Stimulated activated CD4-positive, alpha-beta T cell treated with anti-CD3 and anti-CD28 coated beads, Interleukin-1b, Interleukin-23, amount 100 ng/mL, for 4 hours (primary cell): ENCODE results near the gene DNASE1L1.

Experiments
- DNase-seq, 2 donors: peaks; one replicate each; pipeline ENCODE4 v3.0.0-alpha.2; 2020; ENCODE audit warnings: low read depth in 2 of 2

The DNASE1L1 gene

DNA sequence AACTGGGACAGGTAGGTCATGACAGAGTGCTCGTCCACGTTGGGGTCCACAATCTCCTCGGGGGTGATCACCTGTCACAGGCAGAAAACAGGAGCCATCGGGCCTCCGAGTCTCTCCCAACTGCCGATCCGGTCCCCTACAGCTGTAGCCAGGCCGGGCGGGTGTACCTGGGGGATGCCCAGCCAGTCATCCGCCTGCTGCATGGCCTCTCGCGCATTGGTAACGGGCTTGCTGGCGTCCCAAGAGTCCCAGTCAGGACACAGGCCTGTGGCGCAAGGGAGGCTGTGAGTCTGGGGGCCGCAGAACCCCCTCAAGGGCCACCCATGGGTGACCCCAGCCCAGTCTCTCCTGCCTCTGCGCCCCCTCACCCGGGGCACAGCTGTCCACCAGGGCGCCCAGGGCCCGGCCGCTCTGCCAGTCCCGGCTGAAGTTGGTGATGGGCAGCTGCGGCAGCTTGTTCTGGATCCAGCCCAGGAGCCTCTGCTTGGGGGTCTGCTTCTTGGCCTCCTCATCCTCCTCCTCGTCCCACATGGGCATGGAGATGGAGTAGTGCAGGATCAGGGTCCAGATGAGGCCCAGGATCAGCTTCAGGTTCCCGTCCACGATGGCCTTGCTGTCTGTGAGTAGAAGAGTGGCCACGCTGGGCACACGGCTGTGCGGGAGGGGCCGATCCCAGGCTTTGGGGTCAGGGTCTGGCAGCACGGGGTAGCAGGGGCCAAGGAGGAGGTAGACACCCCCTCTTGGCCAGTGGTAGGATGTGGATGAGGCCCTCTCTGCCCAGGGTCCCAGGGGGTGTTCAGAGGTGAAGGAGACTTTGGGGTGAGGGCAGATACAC is 41.4 kb downstream of the DNASE1L1 start:
- no peak for DNase-seq

DNA sequence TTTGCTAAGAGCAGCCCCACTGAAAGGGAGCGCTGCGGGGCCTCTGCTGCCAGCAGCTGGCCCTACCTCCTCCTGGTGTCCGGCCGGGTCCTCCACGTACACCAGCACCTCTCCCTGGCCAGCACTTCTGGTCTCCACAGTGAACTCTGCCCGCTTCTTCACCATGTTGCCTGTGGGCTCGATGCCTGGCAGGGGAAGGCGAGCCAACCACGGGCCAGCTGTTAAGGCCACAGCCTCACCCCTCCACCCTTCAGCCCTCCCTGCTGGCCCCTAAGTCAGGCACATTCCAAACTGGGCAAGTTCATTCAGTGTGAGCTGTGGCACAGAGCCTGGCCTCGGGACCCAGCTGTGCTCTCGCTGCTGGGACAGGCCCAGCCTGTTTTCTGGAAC is 42.4 kb downstream of the DNASE1L1 start:
- no peak for DNase-seq

DNA sequence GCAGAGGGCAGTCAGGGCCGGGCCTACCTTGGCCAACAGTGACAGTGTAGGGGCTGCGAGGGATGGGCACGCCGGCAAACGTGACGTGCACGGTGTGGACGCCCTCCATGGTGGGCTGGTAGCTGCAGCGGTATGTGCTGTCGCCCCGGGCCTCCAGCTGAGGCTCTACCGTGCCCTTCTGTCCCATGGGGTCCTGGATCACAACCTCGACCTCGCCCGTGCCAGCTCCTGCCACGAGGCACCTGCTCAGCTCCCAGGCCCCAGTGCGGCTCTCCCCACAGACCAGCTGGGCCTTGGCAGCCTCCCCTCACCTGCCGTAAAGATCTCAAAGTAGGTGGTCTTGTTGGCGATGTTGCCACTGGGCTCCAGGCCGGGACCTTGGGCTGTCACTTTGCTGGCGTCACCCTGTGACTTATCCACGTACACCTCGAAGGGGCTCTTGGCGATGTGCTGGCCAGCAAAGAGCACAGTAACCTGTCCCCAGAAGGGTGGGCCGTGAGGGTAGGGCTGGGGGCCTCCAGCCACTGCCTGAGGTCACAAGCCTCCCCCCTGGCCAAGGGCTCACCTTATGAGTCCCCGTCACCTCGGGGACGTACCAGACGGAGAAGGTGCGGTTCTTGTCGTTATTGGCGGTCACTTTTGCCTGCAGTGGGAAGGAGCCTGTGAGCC is 42.9 kb downstream of the DNASE1L1 start:
- DNase-seq = no peak

DNA sequence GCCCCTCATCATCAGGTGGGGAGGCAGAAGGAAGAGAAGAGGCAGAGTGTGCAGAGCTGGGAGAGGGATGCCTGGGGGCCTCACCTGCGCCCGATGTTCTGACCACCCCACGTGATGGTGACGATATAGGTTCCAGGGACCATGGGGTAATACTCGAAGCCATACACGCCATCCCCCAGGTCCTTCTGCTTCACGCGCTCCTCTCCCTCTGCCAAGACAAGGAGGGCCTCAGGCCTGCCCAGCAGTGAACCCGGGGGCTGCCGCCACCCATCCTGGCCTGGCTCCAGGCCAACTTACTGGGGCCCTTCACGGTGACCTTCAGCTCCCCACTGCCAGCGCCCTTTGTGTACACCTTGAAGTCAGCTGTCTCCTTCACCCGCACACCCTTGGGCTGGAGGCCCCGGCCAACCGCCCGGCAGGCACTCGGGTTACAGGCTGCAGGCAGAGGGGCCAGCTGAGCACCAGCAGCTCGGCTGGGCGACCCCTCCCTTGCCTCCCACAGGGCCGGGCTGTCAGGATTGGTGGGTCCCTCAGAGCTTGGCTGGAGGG is 43.9 kb downstream of the DNASE1L1 start:
- no peak for DNase-seq

DNA sequence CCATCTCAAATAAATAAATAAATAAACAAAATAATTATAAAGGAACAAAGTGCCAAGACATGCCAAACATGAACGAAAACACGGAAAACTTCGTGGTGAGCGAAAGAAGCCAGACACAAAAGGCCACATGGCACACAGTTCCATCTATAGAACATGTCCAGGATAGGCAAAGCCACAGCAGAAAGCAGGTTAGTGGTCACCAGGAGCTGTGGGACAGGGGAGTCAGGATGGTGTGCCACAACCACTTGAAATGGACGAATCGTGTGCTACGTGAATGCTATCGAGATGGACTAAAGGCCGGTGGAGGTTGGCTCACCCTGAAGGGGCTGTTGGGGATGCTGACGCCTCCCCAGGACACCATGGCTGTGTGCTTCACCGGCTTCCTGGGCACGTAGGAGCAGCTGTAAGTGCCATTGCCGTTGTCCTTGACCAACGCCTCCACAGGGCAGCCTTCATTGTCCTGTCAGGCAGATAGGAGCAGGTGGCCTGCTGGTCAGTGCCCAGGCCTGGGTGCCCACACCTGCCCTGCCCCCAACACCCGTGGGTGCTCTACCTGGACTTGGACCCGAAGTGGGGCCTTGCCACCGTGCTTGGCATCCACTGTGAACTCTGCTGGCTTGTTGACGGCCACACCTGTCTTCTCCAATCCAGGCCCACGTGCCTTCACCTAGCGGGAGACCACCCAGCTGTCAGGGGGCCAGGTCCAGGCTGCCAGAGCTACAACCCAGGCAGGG is 45.2 kb downstream of the DNASE1L1 start:
- no peak for DNase-seq

DNA sequence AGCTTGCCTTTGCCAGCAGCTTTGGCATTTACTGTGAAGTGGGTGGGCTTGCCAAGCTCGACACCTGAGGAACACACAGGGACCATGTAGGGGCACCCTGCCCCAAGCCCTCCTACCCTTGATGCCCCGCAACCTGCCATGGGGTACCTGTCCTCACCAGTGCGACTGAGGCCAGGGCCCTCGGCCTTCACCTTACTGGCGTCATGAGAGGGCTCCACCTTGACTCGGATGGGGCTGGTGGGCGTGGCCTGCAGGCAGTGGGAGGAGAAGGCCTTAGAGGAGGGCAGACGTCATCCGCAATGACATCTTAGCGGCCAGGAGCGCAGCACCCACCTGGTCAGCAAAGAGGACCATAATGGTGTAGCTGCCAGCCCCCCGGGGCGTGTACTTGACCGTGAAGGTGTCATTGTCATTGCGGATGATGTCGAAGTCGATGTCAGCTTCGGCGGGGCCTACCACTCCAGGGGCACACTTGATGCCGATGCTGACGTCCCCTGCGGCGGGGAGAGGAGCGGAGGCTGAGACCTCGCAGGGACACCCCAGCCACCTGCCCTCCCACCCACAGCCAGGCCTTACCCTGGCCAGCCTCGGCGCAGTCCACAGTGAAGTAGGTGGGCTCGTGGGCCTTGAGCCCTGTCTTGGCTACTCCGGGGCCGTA is 46.8 kb downstream of the DNASE1L1 start:
- no peak for DNase-seq

DNA sequence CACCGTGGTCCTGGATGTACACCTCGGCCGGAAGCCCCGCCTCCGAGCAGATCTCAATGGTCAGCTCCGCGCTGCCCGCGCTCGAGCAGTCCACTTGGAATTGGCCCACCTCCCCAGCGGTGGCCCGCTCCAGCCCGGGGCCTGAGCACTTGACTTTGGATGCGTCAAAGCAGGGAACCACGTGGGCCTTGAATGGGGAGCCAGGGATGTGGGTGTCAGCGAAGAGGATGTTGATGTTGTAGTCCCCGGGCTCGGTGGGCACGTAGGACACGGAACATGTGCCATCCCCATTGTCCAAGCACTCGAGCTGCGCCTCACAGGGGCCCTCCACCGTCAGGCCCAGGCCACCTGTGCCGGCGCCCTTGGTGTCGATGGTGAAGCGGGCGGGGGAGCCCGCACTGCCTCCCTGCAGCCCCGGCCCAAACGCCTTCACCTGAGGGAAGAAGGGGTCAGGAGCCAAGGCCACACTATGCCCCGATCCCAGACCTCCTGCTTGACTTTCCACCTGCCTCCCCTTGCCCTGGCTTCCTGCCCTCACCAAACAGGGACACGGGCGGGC is 48.8 kb downstream of the DNASE1L1 start:
- DNase-seq = no peak

DNA sequence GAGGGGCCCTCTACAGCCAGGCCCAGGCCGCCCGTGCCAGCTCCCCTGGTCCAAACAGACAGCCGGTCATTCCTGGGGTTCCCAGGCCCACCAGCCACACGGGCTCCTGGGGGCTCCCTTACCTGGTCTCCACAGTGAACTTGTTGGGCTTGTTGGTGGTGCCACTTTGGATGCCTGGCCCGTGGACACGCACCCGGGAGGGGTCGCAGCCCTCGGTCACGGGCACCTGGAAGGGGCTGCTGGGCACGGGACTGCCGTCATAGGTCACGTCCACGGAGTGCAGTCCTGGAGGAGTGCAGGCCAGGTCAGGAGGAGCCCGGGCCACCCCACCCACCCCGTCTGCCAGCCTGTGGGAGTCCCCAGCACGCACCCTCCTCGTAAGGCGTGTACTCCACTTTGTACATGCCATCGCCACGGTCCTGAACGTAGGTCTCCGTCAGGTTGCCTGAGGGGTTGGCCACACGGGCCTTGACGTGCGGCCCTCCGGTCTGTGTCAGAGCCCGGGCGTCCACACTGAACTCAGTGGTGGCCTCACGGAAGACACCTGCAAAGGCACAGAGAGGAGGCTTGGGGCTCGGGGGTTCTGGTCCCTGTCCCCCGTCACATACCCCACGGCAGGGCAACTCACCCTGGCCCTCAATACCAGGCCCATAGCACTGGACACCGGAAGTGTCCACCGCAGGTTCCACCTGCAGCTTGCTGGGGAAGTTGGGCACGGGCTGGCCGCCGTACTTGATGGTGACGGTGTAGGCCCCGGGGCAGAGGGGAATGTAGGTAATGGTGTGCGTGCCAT is 49.5 kb downstream of the DNASE1L1 start:
- DNase-seq = no peak

DNA sequence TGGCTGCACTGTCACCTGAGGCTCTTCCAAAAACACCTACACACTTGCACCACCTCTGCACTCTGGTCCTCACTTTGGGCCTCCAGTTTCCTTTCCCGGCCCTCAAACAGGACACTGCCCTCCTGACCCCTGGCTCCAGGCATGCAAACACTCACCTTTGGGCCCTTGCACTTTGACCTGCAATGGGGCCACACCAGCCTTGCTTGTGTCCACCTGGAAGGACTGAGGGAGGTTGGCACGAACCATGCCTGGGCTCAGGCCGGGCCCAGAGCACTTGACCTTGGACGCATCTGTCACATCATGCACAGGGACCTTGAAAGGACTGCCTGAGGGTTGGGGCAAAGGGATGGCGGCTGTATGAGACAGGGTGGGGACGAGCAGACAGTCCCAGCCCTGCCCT is 50.2 kb downstream of the DNASE1L1 start:
- DNase-seq = no peak

DNA sequence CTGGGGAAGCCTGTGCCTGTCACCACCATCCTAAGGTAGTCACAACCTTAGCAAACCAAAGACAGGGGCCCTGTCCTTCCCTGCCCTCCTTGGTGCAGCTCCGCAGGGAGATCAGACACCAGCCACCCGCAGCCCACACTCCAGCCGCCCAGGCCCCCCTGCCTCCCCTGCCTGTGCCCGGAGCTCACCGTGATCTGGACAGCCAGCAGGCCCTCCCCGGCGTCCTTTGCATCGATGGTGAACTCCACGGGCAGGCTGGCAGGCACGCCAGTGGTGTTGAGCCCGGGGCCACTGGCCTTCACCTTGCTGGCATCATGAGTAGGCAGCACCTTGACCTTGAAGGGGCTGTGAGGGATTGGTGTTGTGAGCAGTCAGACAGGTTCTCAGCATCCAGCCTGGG is 51.0 kb downstream of the DNASE1L1 start:
- DNase-seq = no peak

DNA sequence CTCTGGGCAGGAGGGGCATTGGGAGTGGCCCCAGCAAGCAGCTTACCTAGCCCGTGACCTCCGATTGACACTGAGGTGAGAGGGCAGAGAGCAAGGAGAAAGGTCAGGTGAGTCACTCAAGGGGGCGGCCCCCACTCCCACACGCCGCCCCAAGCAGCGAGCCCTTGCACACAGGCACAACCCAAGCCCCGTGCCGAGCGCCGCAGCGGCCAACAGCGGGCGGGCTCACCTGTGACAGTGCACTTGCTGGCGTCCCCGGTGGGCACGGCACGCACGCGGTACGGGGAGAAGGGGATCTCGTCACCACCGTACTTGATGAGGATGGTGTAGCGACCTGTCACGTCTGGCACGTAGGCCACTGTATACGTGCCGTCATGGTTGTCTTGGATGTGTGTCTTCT is 51.8 kb downstream of the DNASE1L1 start:
- no peak for DNase-seq

DNA sequence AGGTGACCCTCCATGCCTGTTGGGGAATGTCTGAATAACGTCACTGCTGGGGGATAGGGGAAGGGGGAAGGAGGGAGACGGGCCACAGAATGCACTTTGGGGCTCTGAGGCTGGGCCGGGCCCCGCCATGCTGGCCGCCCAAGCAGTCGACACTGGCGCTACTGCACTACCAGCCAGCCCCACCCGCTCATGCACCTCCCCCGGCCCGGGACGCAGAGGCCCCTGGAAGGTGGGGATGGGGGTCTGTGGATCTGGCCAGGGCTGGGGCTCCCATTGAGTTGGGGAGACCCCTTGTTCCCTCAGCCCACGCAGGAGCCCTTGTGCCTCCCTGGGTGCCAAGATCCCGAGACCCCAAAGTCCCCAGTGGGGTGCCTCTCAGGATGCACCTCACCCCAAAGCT is 52.5 kb downstream of the DNASE1L1 start:
- no peak for DNase-seq

DNA sequence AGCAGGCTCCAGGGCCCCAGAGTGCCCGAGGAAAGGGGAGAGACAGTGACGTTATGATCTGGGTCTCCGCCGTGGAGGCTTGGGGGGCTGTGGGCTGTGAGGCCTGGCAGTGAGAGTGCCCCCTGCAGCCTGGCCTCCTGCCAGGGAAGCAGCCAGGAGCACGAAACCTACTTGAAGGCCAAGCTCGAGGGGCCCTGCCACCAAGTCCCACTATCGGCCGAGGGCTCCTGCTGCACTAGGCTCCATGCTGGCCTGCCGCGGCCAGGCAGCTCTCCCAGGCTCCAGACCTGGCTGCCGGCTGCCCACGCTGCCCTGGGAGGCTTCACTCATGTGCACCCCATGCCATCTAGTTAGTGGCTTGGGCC is 53.3 kb downstream of the DNASE1L1 start:
- DNase-seq = no peak

DNA sequence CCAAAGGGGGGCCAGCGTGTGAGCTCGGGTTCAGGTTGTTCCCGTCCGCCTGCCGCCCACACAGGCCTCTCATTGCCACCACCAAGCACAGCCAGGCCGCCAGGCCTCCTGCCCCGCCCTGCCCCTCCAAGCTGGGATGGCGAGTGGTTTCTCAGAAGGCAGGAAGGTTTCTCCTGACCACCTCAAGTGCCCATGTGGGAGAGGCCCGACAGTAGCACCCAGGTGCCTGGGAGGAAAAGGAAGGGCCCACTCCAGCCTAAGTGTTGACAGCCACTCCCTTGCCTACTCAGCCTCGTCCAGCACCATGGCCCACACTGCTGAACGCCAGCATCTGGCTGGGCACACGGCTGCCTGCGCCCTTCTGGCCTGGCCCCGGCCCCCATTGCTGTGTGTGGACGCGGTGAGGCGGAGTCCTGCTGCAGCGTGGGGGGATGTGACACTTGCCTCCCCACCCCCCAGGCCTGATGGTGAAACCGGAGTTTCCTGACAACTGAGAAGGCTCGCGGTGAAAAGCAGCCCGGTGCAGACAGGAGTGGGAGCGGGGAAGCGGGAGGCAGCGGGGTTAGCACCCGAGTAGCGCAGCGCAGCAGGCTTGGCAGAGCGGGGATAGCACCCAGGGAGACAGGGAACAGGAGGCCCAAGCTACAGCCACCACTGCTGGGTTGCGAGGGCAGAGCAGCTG is 53.8 kb downstream of the DNASE1L1 start:
- no peak for DNase-seq

DNA sequence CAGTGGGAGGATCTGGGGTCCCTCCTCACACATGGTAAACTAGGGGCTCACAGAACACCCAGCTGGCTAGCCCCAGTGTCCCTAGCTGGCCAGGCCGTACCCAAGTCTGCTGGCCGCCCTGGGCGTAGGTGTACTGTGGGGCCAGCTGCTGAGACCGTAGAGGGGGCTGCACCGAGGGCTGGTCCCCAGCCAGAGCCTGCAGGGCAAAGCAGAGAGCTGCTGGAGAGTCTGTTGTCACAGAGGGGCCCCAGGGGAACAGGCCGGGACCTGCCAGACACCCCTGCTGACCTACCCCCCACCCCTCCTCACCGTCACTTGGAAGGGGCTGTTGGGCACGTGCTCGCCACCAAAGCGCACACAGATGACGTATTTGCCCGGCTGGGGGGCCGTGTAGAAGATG is 54.5 kb downstream of the DNASE1L1 start:
- DNase-seq = no peak

DNA sequence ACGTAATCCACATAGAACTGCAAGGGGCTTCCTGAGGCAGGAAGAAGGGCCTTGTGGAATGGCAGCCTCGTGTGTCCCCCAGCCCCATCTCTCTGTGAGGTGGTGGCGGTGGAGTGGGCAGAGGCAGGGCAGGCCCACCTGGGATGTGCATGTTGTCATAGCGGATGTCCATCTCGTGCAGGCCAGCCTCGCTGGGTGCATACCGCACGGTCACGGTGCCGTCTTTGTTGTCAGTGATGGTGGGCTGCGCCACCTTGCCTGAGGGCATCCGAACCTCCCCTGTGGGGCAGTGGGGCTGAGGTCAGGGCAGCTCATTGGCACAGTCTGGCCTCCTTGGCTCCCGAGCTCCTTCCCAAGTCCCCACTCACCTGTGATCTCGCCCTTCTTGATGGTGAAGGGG is 55.0 kb downstream of the DNASE1L1 start:
- no peak for DNase-seq

DNA sequence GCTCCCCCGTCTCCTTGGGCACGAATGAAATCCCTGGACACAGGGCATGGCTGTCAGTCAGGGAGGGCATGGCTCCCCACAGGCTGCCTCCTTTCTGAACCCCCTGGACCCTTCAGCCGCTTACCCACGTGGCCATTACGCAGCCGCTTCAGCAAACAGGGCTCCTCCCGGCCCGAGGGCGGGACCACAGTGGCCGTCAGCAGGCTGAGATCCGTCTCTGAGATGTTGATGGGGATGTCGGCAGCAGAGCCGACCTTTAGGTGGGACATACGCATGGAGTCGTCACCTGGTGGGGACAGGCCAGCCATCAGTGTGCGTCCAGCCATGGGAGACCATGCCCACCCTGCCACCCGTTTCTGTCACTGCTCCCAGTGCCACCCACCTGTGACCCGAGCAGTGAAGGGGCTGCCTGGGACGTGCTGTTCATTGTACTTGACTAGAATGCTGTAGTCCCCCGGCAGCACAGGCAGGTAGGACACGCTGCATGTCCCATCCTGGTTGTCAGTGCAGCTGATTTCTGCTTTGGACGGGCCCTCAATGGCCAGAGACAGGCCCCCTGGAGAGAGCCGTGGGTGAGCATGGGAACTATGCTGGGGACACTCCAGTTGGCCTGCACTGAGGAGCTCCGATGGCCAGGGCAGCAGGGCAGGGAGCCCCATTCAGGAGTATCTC is 55.7 kb downstream of the DNASE1L1 start:
- DNase-seq = no peak

DNA sequence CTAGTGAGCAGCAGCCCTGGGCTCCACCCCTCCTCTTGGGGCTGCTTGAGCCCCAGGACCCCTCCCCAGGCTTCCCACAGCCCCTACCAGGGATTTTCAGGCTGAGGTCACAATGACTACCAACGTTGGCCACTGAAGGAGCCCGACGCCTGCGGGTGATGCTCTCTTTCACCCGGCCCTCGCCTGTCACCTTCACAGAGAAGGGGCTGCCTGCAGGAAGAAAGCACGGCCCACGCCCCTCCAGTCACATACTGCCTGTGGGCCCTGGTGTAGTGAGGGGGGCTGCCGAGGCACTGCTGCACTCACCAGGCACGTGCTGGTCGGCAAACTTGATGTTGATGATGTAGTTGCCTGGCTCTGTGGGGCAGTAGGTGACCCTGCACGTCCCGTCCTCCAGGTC is 56.6 kb downstream of the DNASE1L1 start:
- DNase-seq = no peak

DNA sequence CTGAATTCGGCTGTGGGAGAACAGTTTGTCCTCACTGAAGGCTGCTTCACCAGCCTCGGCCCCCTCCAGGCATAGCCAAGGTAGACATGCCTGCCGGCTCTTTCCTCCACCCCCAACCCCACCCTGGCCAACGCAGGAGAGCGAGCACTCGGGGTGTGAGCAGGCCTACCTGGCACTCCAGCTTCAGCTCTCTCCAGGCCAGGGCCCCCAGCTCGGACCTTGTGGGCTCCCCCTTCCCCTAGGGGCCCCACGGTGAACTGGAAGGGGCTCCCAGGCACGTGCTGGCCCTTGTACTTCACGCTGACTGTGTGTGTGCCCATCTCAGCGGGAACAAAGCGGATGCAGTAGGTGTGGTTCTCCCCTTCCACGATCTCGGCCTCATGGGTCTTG is 57.0 kb downstream of the DNASE1L1 start:
- no peak for DNase-seq
